Measurements from ENCODE around the gene PRDM13.

Gene PRDM13

GRCh38 chr6:99609905-99610489 is 3.4 kb downstream of the PRDM13 start:
- H3K27ac ChIP-seq: no peak overlapping the region
- no peak overlapping the region for H3K4me3 ChIP-seq
- DNase-seq (ENCODE audit: low spot score): no peak
- TF ChIP-seq, protein P1, sequence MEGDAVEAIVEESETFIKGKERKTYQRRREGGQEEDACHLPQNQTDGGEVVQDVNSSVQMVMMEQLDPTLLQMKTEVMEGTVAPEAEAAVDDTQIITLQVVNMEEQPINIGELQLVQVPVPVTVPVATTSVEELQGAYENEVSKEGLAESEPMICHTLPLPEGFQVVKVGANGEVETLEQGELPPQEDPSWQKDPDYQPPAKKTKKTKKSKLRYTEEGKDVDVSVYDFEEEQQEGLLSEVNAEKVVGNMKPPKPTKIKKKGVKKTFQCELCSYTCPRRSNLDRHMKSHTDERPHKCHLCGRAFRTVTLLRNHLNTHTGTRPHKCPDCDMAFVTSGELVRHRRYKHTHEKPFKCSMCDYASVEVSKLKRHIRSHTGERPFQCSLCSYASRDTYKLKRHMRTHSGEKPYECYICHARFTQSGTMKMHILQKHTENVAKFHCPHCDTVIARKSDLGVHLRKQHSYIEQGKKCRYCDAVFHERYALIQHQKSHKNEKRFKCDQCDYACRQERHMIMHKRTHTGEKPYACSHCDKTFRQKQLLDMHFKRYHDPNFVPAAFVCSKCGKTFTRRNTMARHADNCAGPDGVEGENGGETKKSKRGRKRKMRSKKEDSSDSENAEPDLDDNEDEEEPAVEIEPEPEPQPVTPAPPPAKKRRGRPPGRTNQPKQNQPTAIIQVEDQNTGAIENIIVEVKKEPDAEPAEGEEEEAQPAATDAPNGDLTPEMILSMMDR (IDR thresholded peaks at IDR 0.05): no peak

- no peak overlapping the region for H3K27ac ChIP-seq
- TF ChIP-seq, protein P1 (IDR thresholded peaks at IDR 0.05): no peak
- DNase-seq (ENCODE audit: low spot score): no peak
- no peak overlapping the region for H3K4me3 ChIP-seq
These were observed 4.5 kb downstream of the PRDM13 start for GRCh38 chr6:99611148-99611547.

GRCh38 chr6:99612551-99613408 is 6.1 kb downstream of the PRDM13 start:
- no peak overlapping the region for H3K27ac ChIP-seq
- H3K4me3 ChIP-seq: peak overlapping the region; percentile 74
- DNase-seq (ENCODE audit: low spot score): no peak
- TF ChIP-seq, protein P1 (IDR thresholded peaks at IDR 0.05): no peak

- Histone ChIP-seq H3K27ac (no peak overlapping the region), H3K4me3 (peak overlapping the region; percentile 74)
- TF ChIP-seq, protein P1 (IDR thresholded peaks at IDR 0.05): no peak
- no peak for DNase-seq (ENCODE audit: low spot score)
These were observed 6.7 kb downstream of the PRDM13 start for GRCh38 chr6:99613409-99613704.

DNA sequence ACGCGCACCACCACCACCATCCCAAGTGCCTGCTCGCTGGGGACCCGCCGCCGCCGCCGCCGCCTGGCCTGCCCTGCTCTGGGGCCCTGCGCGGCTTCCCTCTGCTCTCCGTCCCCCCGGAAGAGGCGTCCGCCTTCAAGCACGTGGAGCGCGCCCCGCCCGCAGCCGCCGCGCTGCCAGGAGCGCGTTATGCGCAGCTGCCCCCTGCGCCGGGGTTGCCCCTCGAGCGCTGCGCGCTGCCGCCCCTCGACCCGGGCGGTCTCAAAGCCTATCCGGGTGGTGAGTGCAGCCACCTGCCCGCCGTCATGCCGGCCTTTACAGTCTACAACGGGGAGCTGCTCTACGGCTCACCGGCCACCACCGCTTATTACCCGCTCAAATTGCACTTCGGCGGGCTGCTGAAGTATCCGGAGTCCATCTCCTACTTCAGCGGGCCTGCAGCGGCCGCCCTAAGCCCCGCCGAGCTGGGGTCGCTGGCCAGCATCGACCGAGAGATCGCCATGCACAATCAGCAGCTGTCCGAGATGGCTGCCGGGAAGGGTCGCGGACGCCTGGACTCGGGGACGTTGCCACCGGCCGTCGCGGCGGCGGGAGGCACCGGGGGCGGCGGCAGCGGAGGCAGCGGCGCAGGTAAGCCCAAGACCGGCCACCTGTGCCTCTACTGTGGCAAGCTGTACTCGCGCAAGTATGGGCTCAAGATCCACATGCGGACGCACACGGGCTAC is 7.2 kb downstream of the PRDM13 start:
- no peak for DNase-seq (ENCODE audit: low spot score)
- TF ChIP-seq, protein P1 (IDR thresholded peaks at IDR 0.05): no peak
- peak overlapping the region; percentile 74 for H3K4me3 ChIP-seq
- no peak overlapping the region for H3K27ac ChIP-seq

GRCh38 chr6:99614430-99615186 is 8.0 kb downstream of the PRDM13 start:
- TF ChIP-seq, protein P1 (IDR thresholded peaks at IDR 0.05): no peak
- no peak overlapping the region for H3K27ac ChIP-seq
- peak overlapping the region; percentile 74 for H3K4me3 ChIP-seq
- no peak for DNase-seq (ENCODE audit: low spot score)

Data from coronary artery (tissue), 2 donors.